Upper lobe of right lung (tissue), 1 donor: ENCODE data around the gene SGPL1. TPM values are rescaled to one million over a fixed set of nuclear protein-coding genes. Genes with fewer than 3 reads are reported as not detected.

Experiments used
- ATAC-seq: fragments of 200-7000 bp; cut with Tn5 transposase; one replicate; pipeline ENCODE4 v1.9.1; 2020; ENCODE audit warnings: mild to moderate bottlenecking, moderate library complexity
- DNase-seq: peaks from one replicate; pipeline ENCODE4 v3.0.0-alpha.2; 2020
- H3K27ac ChIP-seq: fragments of 200-600 bp; one replicate; pipeline ENCODE4 v1.8.0; 2022
- H3K27me3 ChIP-seq: fragments of 200-600 bp; one replicate; pipeline ENCODE4 v1.8.0; 2022; ENCODE audit warnings: mild to moderate bottlenecking
- H3K36me3 ChIP-seq: fragments of 200-600 bp; one replicate; pipeline ENCODE4 v1.8.0; 2022
- H3K4me1 ChIP-seq: fragments of 200-600 bp; one replicate; pipeline ENCODE4 v1.8.0; 2022
- H3K4me3 ChIP-seq: fragments of 200-600 bp; one replicate; pipeline ENCODE4 v1.8.0; 2022; ENCODE audit warnings: mild to moderate bottlenecking
- H3K9me3 ChIP-seq: fragments of 200-600 bp; one replicate; pipeline ENCODE4 v1.8.0; 2022
- intact Hi-C: fragments of 100-400 bp; cut with DNase I; formaldehyde crosslinking; loops from one replicate; pipeline ENCODE4 v1.11.0; 2022
- total RNA-seq: library from RNA; stranded (reverse); fragmentation: NEBNext Ultra II Directional; extraction: Animal tissue kit (Norgen Biotek cat#: 25700); gene quantifications from one replicate; pipeline ENCODE4 v1.2.1, GENCODE V29; 2021
- TF ChIP-seq, protein P1 (sequence below): fragments of 200-600 bp; IDR thresholded peaks from one replicate; pipeline ENCODE4 v1.8.0; 2022; ENCODE audit warnings: antibody characterized with exemption
- donor health status: DM: no; HTN: yes; CAD: no; lungs with severe emphysema.

The SGPL1 gene
- total RNA-seq, 1 donor from 2014 or later: 38.3 TPM

DNA sequence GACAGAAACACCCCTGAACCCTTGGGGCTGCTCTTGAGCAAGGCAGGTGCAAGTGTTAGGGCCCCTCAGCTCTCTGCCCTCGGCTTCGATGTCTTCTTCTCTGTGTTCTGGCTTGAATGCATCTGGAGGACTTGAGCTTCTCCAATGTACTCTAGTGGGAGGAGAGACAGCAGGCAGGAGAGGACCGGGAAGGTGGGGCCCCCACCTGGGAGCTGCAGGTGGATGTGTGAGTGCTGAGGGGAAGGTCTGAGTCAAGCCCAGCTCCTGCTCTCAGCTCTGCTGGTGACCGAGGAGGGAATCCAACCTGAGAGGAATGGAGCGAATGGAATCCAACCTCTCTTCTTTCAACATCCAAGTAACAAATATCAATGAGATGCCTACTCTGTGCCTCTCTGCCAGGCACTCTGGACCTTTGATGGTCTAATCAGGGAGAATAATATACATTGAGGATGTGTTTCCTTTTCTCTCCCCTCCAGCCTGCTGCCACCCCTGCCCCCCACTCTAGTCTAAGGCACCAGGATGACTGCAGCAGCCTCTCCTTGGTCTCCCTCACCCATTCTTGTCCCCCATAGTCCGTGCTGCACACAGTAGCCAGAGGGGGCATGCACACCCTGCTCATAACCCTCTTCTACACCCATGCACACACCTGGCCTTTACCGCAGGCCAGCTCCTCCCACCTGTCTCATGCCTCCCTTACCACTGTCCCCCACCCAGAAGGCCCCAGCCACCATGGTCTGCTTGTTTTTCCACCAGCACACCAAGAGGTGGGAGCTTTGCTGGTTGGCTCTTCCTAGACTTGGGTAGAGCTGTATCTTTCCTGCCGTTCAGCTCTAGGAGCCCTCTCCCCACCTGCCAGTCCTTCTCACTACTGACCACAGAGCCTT, 44.2 kb upstream of the SGPL1 start:
- intact Hi-C loops: no loop called here

DNA sequence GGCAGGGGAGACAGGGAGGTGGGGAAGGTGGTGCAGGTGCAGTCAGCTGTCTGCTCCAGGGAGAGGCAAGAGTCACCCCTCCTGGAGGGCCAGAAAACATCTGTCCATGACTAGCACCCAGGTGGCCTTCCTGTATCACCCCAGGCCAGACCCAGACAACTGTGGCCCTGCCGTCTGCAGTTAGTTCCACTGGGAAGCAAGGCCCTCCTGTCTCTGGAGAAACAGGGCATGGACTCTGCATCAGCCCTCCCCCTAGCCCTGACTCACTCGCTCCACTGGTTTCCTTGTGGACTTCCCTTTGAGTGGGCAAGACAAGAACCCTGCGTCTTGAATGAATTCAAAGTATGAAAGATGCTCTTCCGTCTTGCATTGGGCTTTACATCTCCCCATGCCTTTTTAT, 43.1 kb upstream of the SGPL1 start:
- no peaks in the 10 kb centered on the region for H3K4me1 ChIP-seq
- no peak overlapping the region for H3K4me3 ChIP-seq
- intact Hi-C loops: no loop called here
- no peak for ATAC-seq
- H3K9me3 ChIP-seq: no peaks in the 10 kb centered on the region
- no peaks in the 10 kb centered on the region for H3K36me3 ChIP-seq
- peak; percentile 57 for DNase-seq
- H3K27ac ChIP-seq: no peak overlapping the region
- TF ChIP-seq, protein P1, sequence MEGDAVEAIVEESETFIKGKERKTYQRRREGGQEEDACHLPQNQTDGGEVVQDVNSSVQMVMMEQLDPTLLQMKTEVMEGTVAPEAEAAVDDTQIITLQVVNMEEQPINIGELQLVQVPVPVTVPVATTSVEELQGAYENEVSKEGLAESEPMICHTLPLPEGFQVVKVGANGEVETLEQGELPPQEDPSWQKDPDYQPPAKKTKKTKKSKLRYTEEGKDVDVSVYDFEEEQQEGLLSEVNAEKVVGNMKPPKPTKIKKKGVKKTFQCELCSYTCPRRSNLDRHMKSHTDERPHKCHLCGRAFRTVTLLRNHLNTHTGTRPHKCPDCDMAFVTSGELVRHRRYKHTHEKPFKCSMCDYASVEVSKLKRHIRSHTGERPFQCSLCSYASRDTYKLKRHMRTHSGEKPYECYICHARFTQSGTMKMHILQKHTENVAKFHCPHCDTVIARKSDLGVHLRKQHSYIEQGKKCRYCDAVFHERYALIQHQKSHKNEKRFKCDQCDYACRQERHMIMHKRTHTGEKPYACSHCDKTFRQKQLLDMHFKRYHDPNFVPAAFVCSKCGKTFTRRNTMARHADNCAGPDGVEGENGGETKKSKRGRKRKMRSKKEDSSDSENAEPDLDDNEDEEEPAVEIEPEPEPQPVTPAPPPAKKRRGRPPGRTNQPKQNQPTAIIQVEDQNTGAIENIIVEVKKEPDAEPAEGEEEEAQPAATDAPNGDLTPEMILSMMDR: no peak
- no peaks in the 10 kb centered on the region for H3K27me3 ChIP-seq

More for the DNA sequence above, 44.2 kb upstream of the SGPL1 start:
- H3K27ac ChIP-seq: no peak overlapping the region
- DNase-seq (no peak), ATAC-seq (no peak)
- no peaks in the 10 kb centered on the region for H3K4me1 ChIP-seq
- no peaks in the 10 kb centered on the region for H3K27me3 ChIP-seq
- no peak overlapping the region for H3K4me3 ChIP-seq
- no peaks in the 10 kb centered on the region for H3K9me3 ChIP-seq
- H3K36me3 ChIP-seq: no peaks in the 10 kb centered on the region
- TF ChIP-seq, protein P1: no peak

DNA sequence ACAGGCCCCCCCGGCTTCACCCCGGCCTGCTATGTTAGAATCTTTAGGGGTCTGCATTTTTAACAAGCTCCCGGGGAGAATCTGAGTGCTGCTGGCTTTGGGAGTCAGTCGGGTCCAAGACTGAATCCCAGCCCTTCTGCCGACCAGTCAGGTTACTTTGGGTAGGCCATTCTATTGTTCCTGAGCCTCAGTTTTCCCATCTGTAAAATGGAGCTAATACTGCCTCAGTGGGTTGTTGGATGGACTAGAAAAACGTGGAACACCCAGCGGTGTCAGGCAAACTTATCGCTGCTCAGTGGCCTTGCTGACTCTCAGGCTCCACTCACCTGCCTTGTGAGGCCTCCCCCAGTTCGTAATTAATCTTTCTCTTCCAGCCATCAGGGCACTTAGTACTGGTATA, 42.3 kb upstream of the SGPL1 start:
- ATAC-seq: no peak
- no peaks in the 10 kb centered on the region for H3K9me3 ChIP-seq
- no peaks in the 10 kb centered on the region for H3K36me3 ChIP-seq
- H3K27ac ChIP-seq: no peak overlapping the region
- no peak for DNase-seq
- H3K4me1 ChIP-seq: no peaks in the 10 kb centered on the region
- intact Hi-C loops: no loop called here
- no peaks in the 10 kb centered on the region for H3K27me3 ChIP-seq
- TF ChIP-seq, protein P1: no peak
- no peak overlapping the region for H3K4me3 ChIP-seq

DNA sequence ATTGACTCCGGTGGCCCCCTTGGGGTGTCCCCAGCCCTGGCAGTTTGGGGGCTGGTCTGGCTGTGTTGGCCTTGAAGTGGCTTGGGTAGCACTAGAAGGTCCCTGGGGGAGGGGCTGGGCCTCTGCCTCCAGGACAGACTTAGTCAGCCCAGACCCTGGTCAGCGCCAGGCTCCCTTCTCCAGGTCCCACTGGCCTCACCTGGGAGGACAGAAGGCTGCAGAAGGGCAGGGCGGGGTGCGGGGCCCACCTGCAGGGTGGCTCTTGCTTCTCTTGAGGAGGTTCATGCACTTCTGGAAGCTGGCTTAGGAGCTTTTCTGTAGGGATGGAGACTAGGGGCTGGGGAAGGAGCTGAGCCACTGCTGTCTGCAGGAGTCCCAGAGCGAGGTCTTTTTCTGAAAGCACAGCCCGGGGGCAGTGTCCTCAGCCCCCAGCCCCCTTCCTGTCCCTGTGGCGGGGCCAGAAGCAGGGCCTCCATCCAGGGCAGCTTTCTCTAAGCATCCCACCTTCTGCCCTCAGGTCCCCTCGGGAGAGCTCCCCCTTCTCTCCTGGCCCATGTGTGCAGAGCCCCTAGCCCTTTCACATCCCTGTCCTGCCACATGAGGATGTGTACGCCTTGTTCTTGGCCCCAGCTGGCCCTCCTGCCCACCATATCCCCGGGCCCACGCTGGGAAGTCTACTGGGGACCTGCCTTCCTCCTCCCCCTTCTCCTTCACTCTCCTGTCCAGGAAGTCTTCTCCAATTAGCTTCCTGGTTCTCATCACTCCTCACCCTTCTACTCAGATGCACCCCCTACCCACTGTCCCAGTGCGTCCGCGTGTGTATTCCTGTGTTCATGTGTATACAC, 41.6 kb upstream of the SGPL1 start:
- Histone ChIP-seq H3K9me3 (no peaks in the 10 kb centered on the region), H3K4me3 (no peak overlapping the region), H3K27ac (no peak overlapping the region), H3K27me3 (no peaks in the 10 kb centered on the region), H3K36me3 (no peaks in the 10 kb centered on the region), H3K4me1 (no peaks in the 10 kb centered on the region)
- no peak for DNase-seq
- intact Hi-C loops: no loop called here
- ATAC-seq: no peak
- TF ChIP-seq, protein P1: no peak

DNA sequence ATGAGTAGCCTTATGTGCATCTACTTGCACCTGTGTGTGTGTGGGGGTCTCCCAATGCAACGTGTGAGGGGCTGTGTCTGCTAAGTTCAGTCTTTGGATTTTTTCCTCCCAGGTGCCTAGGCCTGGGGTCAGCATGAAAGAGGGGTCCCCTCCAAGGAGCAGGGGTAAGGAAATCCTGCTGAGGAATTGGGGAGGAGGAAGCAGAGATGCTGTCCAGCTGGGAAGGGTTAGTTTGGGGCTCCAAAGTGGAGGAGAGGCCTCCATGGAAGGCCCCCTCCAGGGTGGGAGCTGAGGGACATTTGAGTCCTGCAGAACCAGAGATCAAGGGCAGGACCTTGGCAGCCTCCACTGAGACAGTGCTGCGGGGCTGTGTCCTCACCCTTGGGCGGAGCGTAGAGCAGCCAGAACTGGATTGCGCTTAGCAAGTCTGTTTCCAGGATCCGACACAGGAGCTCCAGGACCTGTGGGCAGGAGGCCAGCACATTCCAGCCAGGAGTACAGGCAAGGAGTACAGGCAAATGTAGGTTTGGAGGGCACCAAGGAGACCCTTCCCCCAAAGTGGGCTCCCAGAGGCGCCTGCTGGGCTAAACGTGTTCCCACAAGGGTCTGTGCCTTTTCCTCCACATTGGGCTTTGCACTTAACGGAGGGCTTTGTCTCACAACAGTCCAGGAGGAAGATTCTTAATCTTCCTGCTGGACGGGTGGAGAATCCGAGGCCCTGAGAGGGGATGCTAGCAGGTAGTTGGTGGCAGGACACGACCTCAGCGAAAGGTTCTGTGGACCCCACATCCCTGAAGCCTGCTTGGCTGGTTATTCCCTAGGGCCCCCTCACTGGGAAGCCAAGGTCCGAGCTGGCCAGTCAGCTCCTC, 40.7 kb upstream of the SGPL1 start:
- intact Hi-C loops: no loop called here
- no peak overlapping the region for H3K27ac ChIP-seq

More for the DNA sequence above, 40.7 kb upstream of the SGPL1 start:
- Histone ChIP-seq H3K27me3 (no peaks in the 10 kb centered on the region), H3K4me1 (no peaks in the 10 kb centered on the region), H3K9me3 (no peaks in the 10 kb centered on the region), H3K4me3 (no peak overlapping the region), H3K36me3 (no peaks in the 10 kb centered on the region)
- peak; percentile 8 for ATAC-seq
- TF ChIP-seq, protein P1: no peak
- DNase-seq: peak; percentile 67
